HG03460 (cell line): Measurements from ENCODE around the gene CPNE7.

Experiments
- ATAC-seq: cut with Tn5 transposase; IDR thresholded peaks from one replicate; pipeline ENCODE4 v1.9.1; 2021; ENCODE audit not compliant: unreplicated experiment

The CPNE7 gene

GRCh38 chr16:89548344-89549006 is 27.1 kb upstream of the CPNE7 start:
- no peak for ATAC-seq

- no peak for ATAC-seq
Observed at GRCh38 chr16:89549007-89549700, 26.4 kb upstream of the CPNE7 start.

- ATAC-seq = no peak
Observed at GRCh38 chr16:89550421-89551007, 25.0 kb upstream of the CPNE7 start.

- ATAC-seq = no peak
Observed at GRCh38 chr16:89552329-89552728, 23.2 kb upstream of the CPNE7 start.

- ATAC-seq = no peak
Observed at GRCh38 chr16:89552913-89553312, 22.6 kb upstream of the CPNE7 start.

- ATAC-seq = no peak
Observed at GRCh38 chr16:89553733-89554132, 21.8 kb upstream of the CPNE7 start.

GRCh38 chr16:89554343-89554742 is 21.2 kb upstream of the CPNE7 start:
- ATAC-seq = no peak

GRCh38 chr16:89555265-89555664 is 20.3 kb upstream of the CPNE7 start:
- ATAC-seq = no peak

- no peak for ATAC-seq
Observed at GRCh38 chr16:89555780-89556179, 19.8 kb upstream of the CPNE7 start.

- ATAC-seq = no peak
Observed at GRCh38 chr16:89556750-89557689, 18.5 kb upstream of the CPNE7 start.

GRCh38 chr16:89557690-89558490 is 17.7 kb upstream of the CPNE7 start:
- no peak for ATAC-seq

GRCh38 chr16:89560378-89561141 is 15.0 kb upstream of the CPNE7 start, which contains the start of gene RPL13:
Gene RPL13, plus strand, starts transcription at chr16:89560682. Its CDS starts 278 bp downstream, at chr16:89560960.
- ATAC-seq = peak; percentile 79

- no peak for ATAC-seq
Observed at GRCh38 chr16:89561142-89561883, 14.2 kb upstream of the CPNE7 start.

- no peak for ATAC-seq
Observed at GRCh38 chr16:89561884-89562599, 13.5 kb upstream of the CPNE7 start.

GRCh38 chr16:89562939-89563338 is 12.6 kb upstream of the CPNE7 start:
- ATAC-seq = no peak

- no peak for ATAC-seq
Observed at GRCh38 chr16:89563639-89564392, 11.7 kb upstream of the CPNE7 start.

- no peak for ATAC-seq
Observed at GRCh38 chr16:89564476-89565255, 10.9 kb upstream of the CPNE7 start.
